HCT116 (cell line): Measurements from ENCODE around the gene MARCHF7. TPM values are rescaled to one million over a fixed set of nuclear protein-coding genes. Genes with fewer than 3 reads are reported as not detected.

Experiments
- ATAC-seq: fragments of 200-7000 bp; cut with Tn5 transposase; 2 replicates; pipeline ENCODE4 v1.9.1; 2020; ENCODE audit warnings: mild to moderate bottlenecking, moderate library complexity
- BruUV-seq: library from RNA; stranded (reverse); fragments of 400-500 nt; replicated peaks from 2 replicates; lab custom pipeline; 2021; lab: Mats Ljungman, UMichigan
- CTCF ChIA-PET: fragments of 300-600 bp; sonication (Branson Sonifier 250); formaldehyde crosslinking; loops from one replicate; lab custom pipeline; 2021; ENCODE audit warnings: antibody characterized with exemption; lab: Charles Lee
- POLR2A ChIA-PET: fragments of 300-600, 350-600 bp; sonication (Branson Sonifier 250); formaldehyde crosslinking; loops from one replicate; lab custom pipeline; 2021; ENCODE audit warnings: antibody characterized with exemption; lab: Charles Lee
- RAD21 ChIA-PET, 2 experiments: fragments of 300-600 bp; sonication (Branson Sonifier 250); formaldehyde crosslinking; loops; one replicate each; lab custom pipeline; 2023; ENCODE audit warnings: low total read pairs in 2 of 2; ENCODE audit not compliant: uncharacterized antibody in 2 of 2, unreplicated experiment in 2 of 2, low non-redundant PET in 1 of 2; lab: Charles Lee
- DNase-seq: peaks from one replicate; pipeline ENCODE4 v3.0.0-alpha.2; 2010; ENCODE audit warnings: low read depth, low spot score
- H2AFZ ChIP-seq: fragments of 200-600 bp; shearing (Covaris generic), sonication (generic); 2 replicates; pipeline ENCODE4 v1.6.1; 2017; ENCODE audit warnings: low read depth, mixed run types, mixed read lengths, antibody characterized with exemption, low read length; ENCODE audit not compliant: poor library complexity, severe bottlenecking
- H3K27ac ChIP-seq: 2 replicates; pipeline ENCODE4 v1.5.1; 2012; ENCODE audit warnings: low read depth, low read length
- H3K27me3 ChIP-seq: fragments of 200-600 bp; sonication (generic); 2 replicates; pipeline ENCODE4 v1.6.1; 2016; ENCODE audit warnings: mixed run types, low read length, mixed read lengths; ENCODE audit not compliant: insufficient read depth
- H3K36me3 ChIP-seq, 2 experiments: fragments of 200-500 bp in 1 of 2; fragments of 200-600 bp in 1 of 2; sonication (Bioruptor generic) in 1 of 2; sonication (generic) in 1 of 2; 2 replicates each; pipeline versions ENCODE4 v1.5.1 to v1.6.1; 2014 to 2016; ENCODE audit warnings: low read length in 2 of 2, inconsistent platforms in 1 of 2, mixed read lengths in 1 of 2, mixed run types in 1 of 2; ENCODE audit not compliant: insufficient read depth in 2 of 2, control insufficient read depth in 1 of 2
- H3K4me1 ChIP-seq, 2 experiments: fragments of 200-600 bp in 1 of 2; sonication (generic) in 1 of 2; 2 replicates each; pipeline versions ENCODE4 v1.5.1 to v1.6.1; 2012 to 2017; ENCODE audit warnings: low read length in 2 of 2, inconsistent platforms in 1 of 2, mild to moderate bottlenecking in 1 of 2, mixed read lengths in 1 of 2, mixed run types in 1 of 2, moderate library complexity in 1 of 2; ENCODE audit not compliant: insufficient read depth in 2 of 2, control insufficient read depth in 1 of 2
- H3K4me2 ChIP-seq: fragments of 200-600 bp; sonication (generic); 2 replicates; pipeline ENCODE4 v1.6.1; 2017; ENCODE audit warnings: mixed run types, low read length, mixed read lengths
- H3K4me3 ChIP-seq, 2 experiments: fragments of 200-600 bp in 1 of 2; sonication (generic) in 1 of 2; replicated peaks in 1 of 2; 2 replicates each; pipeline ENCODE4 v1.5.1; 2011 to 2016; ENCODE audit warnings: low read length in 2 of 2, control low read depth in 1 of 2, low read depth in 1 of 2, mild to moderate bottlenecking in 1 of 2, mixed read lengths in 1 of 2, mixed run types in 1 of 2
- H3K79me2 ChIP-seq: fragments of 200-600 bp; sonication (generic); 2 replicates; pipeline ENCODE4 v1.6.1; 2017; ENCODE audit warnings: mild to moderate bottlenecking, mixed run types, low read length, moderate library complexity, mixed read lengths; ENCODE audit not compliant: insufficient read depth
- H3K9ac ChIP-seq: fragments of 200-600 bp; sonication (generic); 2 replicates; pipeline ENCODE4 v1.6.1; 2016; ENCODE audit warnings: low read length, mixed read lengths
- H3K9me2 ChIP-seq: fragments of 200-600 bp; sonication (generic), shearing (Covaris generic); 2 replicates; pipeline ENCODE4 v1.6.1; 2017; ENCODE audit warnings: mixed run types, mild to moderate bottlenecking, moderate library complexity; ENCODE audit not compliant: insufficient read depth
- H3K9me3 ChIP-seq, 2 experiments: fragments of 200-500 bp in 1 of 2; fragments of 200-600 bp in 1 of 2; sonication (Bioruptor generic) in 1 of 2; sonication (generic) in 1 of 2; 2 replicates each; pipeline ENCODE4 v1.6.1; 2014 to 2017; ENCODE audit warnings: low read length in 2 of 2, mixed read lengths in 2 of 2, inconsistent platforms in 1 of 2, low read depth in 1 of 2, mild to moderate bottlenecking in 1 of 2, mixed run types in 1 of 2, moderate library complexity in 1 of 2; ENCODE audit not compliant: control insufficient read depth in 1 of 2, insufficient read depth in 1 of 2
- H4K20me1 ChIP-seq: fragments of 200-600 bp; sonication (generic), shearing (Covaris generic); 2 replicates; pipeline ENCODE4 v1.6.1; 2017; ENCODE audit warnings: mixed run types, mild to moderate bottlenecking, moderate library complexity; ENCODE audit not compliant: insufficient read depth
- ATF3 ChIP-seq: IDR thresholded peaks from 2 replicates; pipeline ENCODE4 v1.6.1; 2012
- CBX3 ChIP-seq: IDR thresholded peaks from 2 replicates; pipeline ENCODE4 v1.6.1; 2012; ENCODE audit warnings: low read depth
- CEBPB ChIP-seq: IDR thresholded peaks from 2 replicates; pipeline ENCODE4 v1.6.1; 2012; ENCODE audit warnings: low read depth
- CTCF ChIP-seq, 3 experiments: fragments of 200-600 bp in 1 of 3; sonication (generic) in 1 of 3; IDR thresholded peaks in 2 of 3; conservative IDR thresholded peaks in 1 of 3; 2 replicates each; pipeline ENCODE4 v1.5.1; 2012 to 2017; ENCODE audit warnings: low read depth in 2 of 3, low read length in 2 of 3, antibody characterized with exemption in 1 of 3, borderline replicate concordance in 1 of 3, control low read depth in 1 of 3, mild to moderate bottlenecking in 1 of 3, mixed read lengths in 1 of 3, mixed run types in 1 of 3, moderate library complexity in 1 of 3; ENCODE audit not compliant: insufficient read depth in 1 of 3
- EGR1 ChIP-seq: IDR thresholded peaks from 2 replicates; pipeline ENCODE4 v1.6.1; 2012; ENCODE audit warnings: low read depth
- ELF1 ChIP-seq: IDR thresholded peaks from 2 replicates; pipeline ENCODE4 v1.6.1; 2012; ENCODE audit warnings: low read depth, borderline replicate concordance
- EZH2 ChIP-seq: fragments of 200-600 bp; sonication (generic); IDR thresholded peaks from 2 replicates; pipeline ENCODE4 v1.6.1; 2017; ENCODE audit warnings: antibody characterized with exemption, mixed run types
- EZH2phosphoT487 ChIP-seq: fragments of 200-600 bp; IDR thresholded peaks from 2 replicates; pipeline ENCODE4 v1.6.1; 2018; ENCODE audit warnings: antibody characterized with exemption, borderline replicate concordance
- FOSL1 ChIP-seq: IDR thresholded peaks from 2 replicates; pipeline ENCODE4 v1.6.1; 2012; ENCODE audit warnings: low read depth
- JUND ChIP-seq: IDR thresholded peaks from 2 replicates; pipeline ENCODE4 v1.6.1; 2012
- MAX ChIP-seq: IDR thresholded peaks from 2 replicates; pipeline ENCODE4 v1.6.1; 2012
- POLR2A ChIP-seq: IDR thresholded peaks from 2 replicates; pipeline ENCODE4 v1.7.0; 2011; ENCODE audit warnings: borderline replicate concordance; ENCODE audit not compliant: insufficient read depth, insufficient read length; ENCODE audit errors: extremely low read depth
- RAD21 ChIP-seq: IDR thresholded peaks from 2 replicates; pipeline ENCODE4 v1.6.1; 2012; ENCODE audit warnings: low read depth, mild to moderate bottlenecking
- REST ChIP-seq: IDR thresholded peaks from 2 replicates; pipeline ENCODE4 v1.6.1; 2012; ENCODE audit warnings: low read depth
- SIN3A ChIP-seq: IDR thresholded peaks from 2 replicates; pipeline ENCODE4 v1.6.1; 2012; ENCODE audit warnings: low read depth
- TCF7L2 ChIP-seq: IDR thresholded peaks from 2 replicates; pipeline ENCODE4 v1.7.0; 2011; ENCODE audit warnings: borderline replicate concordance, inconsistent platforms; ENCODE audit not compliant: insufficient read depth, insufficient read length; ENCODE audit errors: extremely low read depth
- YY1 ChIP-seq: IDR thresholded peaks from 2 replicates; pipeline ENCODE4 v1.6.1; 2011; ENCODE audit warnings: low read length, low read depth, moderate library complexity, mild to moderate bottlenecking; ENCODE audit not compliant: insufficient replicate concordance; ENCODE audit errors: extremely low read depth
- ZFX ChIP-seq: fragments of 450-650 bp; IDR thresholded peaks from 2 replicates; pipeline ENCODE4 v1.6.1; 2017
- ZNF274 ChIP-seq: fragments of 200-500 bp; sonication (Bioruptor generic); IDR thresholded peaks from 2 replicates; pipeline ENCODE4 v1.6.1; 2014; ENCODE audit warnings: mild to moderate bottlenecking, low read depth, low read length, inconsistent platforms
- intact Hi-C: fragments of 100-400 bp; cut with micrococcal nuclease; formaldehyde crosslinking; loops from 2 replicates; pipeline ENCODE4 v1.10.0; 2022
- total RNA-seq: library from RNA; stranded (reverse); gene quantifications from one replicate; pipeline ENCODE4 v1.2.1, GENCODE V29; 2021; ENCODE audit not compliant: unreplicated experiment

The MARCHF7 gene
- total RNA-seq, 1 experiment from 2014 or later, result 65.9 TPM

- no TSS peak for BruUV-seq
- no peak overlapping the region for H3K4me2 ChIP-seq
- ChIA-PET CTCF (no interaction called here), RAD21 (no interaction called here), POLR2A (interaction anchor here (0.5 kb wide), 1 partner anchor 27 kb away, joined by 3 read pairs; no protein-coding TSS in a partner anchor)
- no peak overlapping the region for H2AFZ ChIP-seq
- peaks cover 0 to 6% of the 10 kb centered on the region in 2 experiments; a peak in 2 of 4 replicates for H3K4me1 ChIP-seq
- peaks cover 17 to 34% of the 10 kb centered on the region in 2 experiments; a peak in 3 of 4 replicates for H3K36me3 ChIP-seq
- H4K20me1 ChIP-seq, result peaks cover 25% of the 10 kb centered on the region; the same call in 1 of the 2 replicates
- no peaks in the 10 kb centered on the region for H3K9me2 ChIP-seq
- no peaks in the 10 kb centered on the region for H3K9me3 ChIP-seq
- intact Hi-C loops, result no loop called here
- H3K79me2 ChIP-seq, result peaks cover 100% of the 10 kb centered on the region
- H3K27me3 ChIP-seq, result no peaks in the 10 kb centered on the region
- H3K27ac ChIP-seq, result no peak overlapping the region
- ATAC-seq (no peak), DNase-seq (no peak)
- H3K9ac ChIP-seq, result no peak overlapping the region
- no peak overlapping the region for H3K4me3 ChIP-seq
- TF ChIP-seq EZH2 (no peak), MAX (no peak), CBX3 (no peak), ZNF274 (no peak), YY1 (no peak), CEBPB (no peak), ELF1 (no peak), POLR2A (no peak), ATF3 (no peak), JUND (no peak), EGR1 (no peak), EZH2phosphoT487 (no peak), TCF7L2 (no peak), SIN3A (no peak), CTCF (IDR thresholded peaks at IDR 0.05 in 2 of 3, conservative IDR thresholded peaks at IDR 0.05 in 1 of 3; ENCODE audit: borderline replicate concordance in 1 of 3, insufficient read depth in 1 of 3, low read depth in 2 of 3, low read length in 2 of 3) (no peak), FOSL1 (no peak), RAD21 (no peak), REST (no peak), ZFX (no peak)
These were observed 25.1 kb downstream of the MARCHF7 start for GRCh38 chr2:159737292-159737916.
